ENCODE results near the gene EEF2K.

EEF2K gene

GRCh38 chr16:22322021-22322471 is 116.0 kb downstream of the EEF2K start:
- TF ChIP-seq, protein P1, sequence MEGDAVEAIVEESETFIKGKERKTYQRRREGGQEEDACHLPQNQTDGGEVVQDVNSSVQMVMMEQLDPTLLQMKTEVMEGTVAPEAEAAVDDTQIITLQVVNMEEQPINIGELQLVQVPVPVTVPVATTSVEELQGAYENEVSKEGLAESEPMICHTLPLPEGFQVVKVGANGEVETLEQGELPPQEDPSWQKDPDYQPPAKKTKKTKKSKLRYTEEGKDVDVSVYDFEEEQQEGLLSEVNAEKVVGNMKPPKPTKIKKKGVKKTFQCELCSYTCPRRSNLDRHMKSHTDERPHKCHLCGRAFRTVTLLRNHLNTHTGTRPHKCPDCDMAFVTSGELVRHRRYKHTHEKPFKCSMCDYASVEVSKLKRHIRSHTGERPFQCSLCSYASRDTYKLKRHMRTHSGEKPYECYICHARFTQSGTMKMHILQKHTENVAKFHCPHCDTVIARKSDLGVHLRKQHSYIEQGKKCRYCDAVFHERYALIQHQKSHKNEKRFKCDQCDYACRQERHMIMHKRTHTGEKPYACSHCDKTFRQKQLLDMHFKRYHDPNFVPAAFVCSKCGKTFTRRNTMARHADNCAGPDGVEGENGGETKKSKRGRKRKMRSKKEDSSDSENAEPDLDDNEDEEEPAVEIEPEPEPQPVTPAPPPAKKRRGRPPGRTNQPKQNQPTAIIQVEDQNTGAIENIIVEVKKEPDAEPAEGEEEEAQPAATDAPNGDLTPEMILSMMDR (IDR thresholded peaks at IDR 0.05) = no peak
- no peak for TF ChIP-seq ZFX (IDR thresholded peaks at IDR 0.05; ENCODE audit: borderline replicate concordance)
- H3K27ac ChIP-seq = no peak overlapping the region

DNA sequence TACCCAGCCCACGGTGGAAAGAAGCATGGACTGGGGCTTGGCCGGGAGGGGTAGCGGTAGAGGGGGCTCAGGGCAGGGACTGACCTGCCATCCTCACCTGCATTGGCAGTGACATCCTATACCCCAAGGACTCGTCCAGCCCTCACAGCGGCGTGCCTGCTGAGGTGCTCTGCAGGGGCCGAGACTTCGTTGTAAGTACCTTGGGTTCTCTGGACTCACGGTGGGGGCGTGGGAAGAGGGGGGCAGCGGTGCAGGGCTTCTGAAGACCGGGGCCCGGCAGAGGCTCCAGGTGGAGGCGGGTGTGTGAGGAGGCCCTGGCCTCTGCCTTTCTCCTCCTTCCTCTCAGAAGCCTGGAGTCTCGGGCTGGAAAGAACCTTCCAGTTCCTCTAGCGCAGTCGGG is 116.7 kb downstream of the EEF2K start:
- TF ChIP-seq, protein P1 (IDR thresholded peaks at IDR 0.05) = no peak
- no peak for TF ChIP-seq ZFX (IDR thresholded peaks at IDR 0.05; ENCODE audit: borderline replicate concordance)
- no peak overlapping the region for H3K27ac ChIP-seq

- H3K27ac ChIP-seq = no peak overlapping the region
- TF ChIP-seq ZFX (IDR thresholded peaks at IDR 0.05; ENCODE audit: borderline replicate concordance) = no peak
- TF ChIP-seq, protein P1 (IDR thresholded peaks at IDR 0.05) = no peak
Observed at GRCh38 chr16:22323173-22323958, 117.3 kb downstream of the EEF2K start.

- TF ChIP-seq, protein P1 (IDR thresholded peaks at IDR 0.05) = no peak
- TF ChIP-seq ZFX (IDR thresholded peaks at IDR 0.05; ENCODE audit: borderline replicate concordance) = no peak
- H3K27ac ChIP-seq = no peak overlapping the region
Observed at GRCh38 chr16:22323959-22324786, 118.1 kb downstream of the EEF2K start.

DNA sequence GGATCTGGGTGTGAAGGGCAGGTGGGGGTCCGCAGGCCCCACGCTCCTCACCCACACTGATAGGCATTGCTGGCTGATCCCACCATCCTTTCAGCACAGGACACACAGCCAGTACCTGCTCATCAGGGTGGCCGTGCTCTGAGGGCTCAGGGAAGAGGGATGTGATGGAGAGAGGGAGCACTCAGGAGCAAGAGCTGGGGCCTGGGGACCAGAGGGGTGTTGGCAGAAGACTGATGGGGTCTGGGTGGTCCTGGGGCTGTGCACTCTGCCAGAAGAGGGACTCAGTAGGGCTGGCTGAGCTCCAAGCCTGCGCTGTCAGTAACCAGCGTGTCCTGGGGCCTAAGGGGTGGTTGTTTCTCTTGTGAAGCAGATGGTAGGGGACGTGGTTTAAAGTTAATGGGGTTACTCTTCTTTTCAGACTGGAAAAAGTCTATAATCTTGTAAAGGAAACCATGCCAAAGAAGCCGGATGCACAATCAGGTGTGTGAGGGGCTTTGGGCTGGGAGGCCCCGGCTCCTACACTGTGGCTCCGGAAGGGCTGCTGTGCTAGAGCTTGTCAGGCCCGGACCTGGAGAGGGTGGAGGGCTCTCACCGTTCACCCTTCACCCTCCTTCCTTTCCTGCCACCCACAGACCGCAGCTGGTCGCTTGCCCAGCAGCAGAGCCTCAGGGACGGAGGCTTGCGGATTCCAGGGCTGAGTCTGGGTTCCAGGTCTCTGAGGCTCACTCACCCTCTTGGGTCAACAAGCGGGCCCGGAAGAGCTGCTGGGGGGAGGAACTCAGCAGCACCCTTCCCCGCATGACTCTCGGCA is 118.9 kb downstream of the EEF2K start:
- H3K27ac ChIP-seq = no peak overlapping the region
- TF ChIP-seq ZFX (IDR thresholded peaks at IDR 0.05; ENCODE audit: borderline replicate concordance) = no peak
- TF ChIP-seq, protein P1 (IDR thresholded peaks at IDR 0.05) = no peak

DNA sequence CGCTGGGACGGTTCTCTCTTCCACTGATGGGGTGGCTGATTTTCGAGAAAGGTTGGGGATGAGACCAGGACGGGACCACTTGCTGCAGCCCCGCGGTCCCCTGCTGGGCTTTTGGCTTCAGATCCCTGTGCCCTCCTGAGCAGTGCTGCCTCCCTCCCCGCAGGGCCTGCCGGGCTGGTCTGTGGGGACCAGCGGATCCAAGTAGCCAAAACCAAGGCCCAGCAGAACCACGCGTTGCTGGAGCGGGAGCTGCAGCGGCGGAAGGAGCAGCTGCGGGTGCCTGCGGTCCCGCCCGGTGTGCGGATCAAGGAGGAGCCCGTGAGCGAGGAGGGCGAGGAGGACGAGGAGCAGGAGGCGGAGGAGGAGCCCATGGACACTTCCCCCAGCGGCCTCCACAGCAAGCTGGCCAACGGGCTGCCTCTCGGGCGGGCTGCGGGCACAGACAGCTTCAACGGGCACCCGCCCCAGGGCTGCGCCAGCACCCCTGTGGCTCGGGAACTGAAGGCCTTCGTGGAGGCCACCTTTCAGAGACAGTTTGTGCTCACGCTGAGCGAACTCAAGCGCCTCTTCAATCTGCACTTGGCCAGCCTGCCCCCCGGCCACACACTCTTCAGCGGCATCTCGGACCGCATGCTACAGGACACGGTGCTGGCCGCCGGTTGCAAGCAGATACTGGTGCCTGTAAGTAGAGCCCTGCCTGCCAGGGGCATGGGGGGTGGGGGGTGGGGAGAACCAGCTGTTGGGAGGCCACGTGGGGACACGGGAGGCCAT is 119.7 kb downstream of the EEF2K start:
- no peak overlapping the region for H3K27ac ChIP-seq
- TF ChIP-seq, protein P1 (IDR thresholded peaks at IDR 0.05) = no peak
- no peak for TF ChIP-seq ZFX (IDR thresholded peaks at IDR 0.05; ENCODE audit: borderline replicate concordance)
